Caco-2 (cell line): ENCODE measurements around the gene AHCY. TPM values are rescaled to one million over a fixed set of nuclear protein-coding genes. Genes with fewer than 3 reads are reported as not detected.

ENCODE experiments used
- BruUV-seq: library from RNA; stranded (reverse); fragments of 400-500 nt; replicated peaks from 2 replicates; lab custom pipeline; 2021; lab: Mats Ljungman, UMichigan
- CTCF ChIA-PET: fragments of 300-600 bp; sonication (Branson Sonifier 250); formaldehyde crosslinking; loops from one replicate; lab custom pipeline; 2022; ENCODE audit warnings: antibody characterized with exemption; lab: Charles Lee
- POLR2A ChIA-PET: fragments of 300-600 bp; sonication (Branson Sonifier 250); formaldehyde crosslinking; loops from one replicate; lab custom pipeline; 2022; ENCODE audit warnings: antibody characterized with exemption; lab: Charles Lee
- DNase-seq, 2 experiments: peaks; one replicate each; pipeline versions ENCODE4 v3.0.0 to v3.0.0-alpha.2; 2020 to 2022
- H3K27me3 ChIP-seq: replicated peaks from 2 replicates; pipeline ENCODE4 v1.6.0; 2011; ENCODE audit warnings: low read length; ENCODE audit not compliant: control insufficient read depth, insufficient read depth
- H3K36me3 ChIP-seq: 2 replicates; pipeline ENCODE4 v1.5.1; 2011; ENCODE audit warnings: low read length; ENCODE audit not compliant: control insufficient read depth, insufficient read depth
- H3K4me1 ChIP-seq: fragments of 250-450 bp; sonication (Bioruptor Pico); 2 replicates; pipeline ENCODE4 v1.5.1; 2020; ENCODE audit warnings: mild to moderate bottlenecking
- H3K4me3 ChIP-seq: 2 replicates; pipeline ENCODE4 v1.5.1; 2011; ENCODE audit warnings: low read depth, mild to moderate bottlenecking, control low read depth, low read length
- H3K9me3 ChIP-seq: fragments of 250-450 bp; sonication (Bioruptor Pico); 2 replicates; pipeline ENCODE4 v1.5.1; 2020; ENCODE audit warnings: mild to moderate bottlenecking, moderate library complexity
- H3K27ac Mint-ChIP-seq: one replicate; pipeline ENCODE4 v1.8.0; 2022; ENCODE audit warnings: mixed read lengths; ENCODE audit not compliant: unreplicated experiment
- H3K27me3 Mint-ChIP-seq: one replicate; pipeline ENCODE4 v1.8.0; 2022; ENCODE audit warnings: mixed read lengths; ENCODE audit not compliant: insufficient read depth, unreplicated experiment
- H3K36me3 Mint-ChIP-seq: one replicate; pipeline ENCODE4 v1.8.0; 2022; ENCODE audit warnings: mild to moderate bottlenecking, mixed read lengths; ENCODE audit not compliant: insufficient read depth, unreplicated experiment
- H3K4me1 Mint-ChIP-seq: one replicate; pipeline ENCODE4 v1.8.0; 2022; ENCODE audit warnings: low read depth, mixed read lengths; ENCODE audit not compliant: unreplicated experiment
- H3K4me3 Mint-ChIP-seq: one replicate; pipeline ENCODE4 v1.8.0; 2022; ENCODE audit warnings: mild to moderate bottlenecking, moderate library complexity, mixed read lengths; ENCODE audit not compliant: unreplicated experiment
- H3K9me3 Mint-ChIP-seq: one replicate; pipeline ENCODE4 v1.8.0; 2022; ENCODE audit warnings: mixed read lengths; ENCODE audit not compliant: unreplicated experiment
- intact Hi-C: fragments of 100-400 bp; cut with micrococcal nuclease; formaldehyde crosslinking; loops from one replicate; pipeline ENCODE4 v1.10.0; 2022; ENCODE audit not compliant: unreplicated experiment
- total RNA-seq: library from RNA; stranded (reverse); gene quantifications from 2 replicates; pipeline ENCODE4 v1.2.3, GENCODE V29; 2022
- TF ChIP-seq, protein P1 (sequence below), 2 experiments: fragments of 200-600 bp in 1 of 2; IDR thresholded peaks; 1 replicate in 1 of 2; 2 replicates in 1 of 2; pipeline versions ENCODE4 v1.5.1 to v1.8.0; 2011 to 2022; ENCODE audit warnings: antibody characterized with exemption in 1 of 2, control low read depth in 1 of 2, inconsistent platforms in 1 of 2, low read depth in 1 of 2, low read length in 1 of 2, mild to moderate bottlenecking in 1 of 2, moderate library complexity in 1 of 2; ENCODE audit not compliant: insufficient read depth in 1 of 2, severe bottlenecking in 1 of 2, unreplicated experiment in 1 of 2

The AHCY gene
- total RNA-seq, 1 experiment from 2014 or later, result 665 TPM

DNA sequence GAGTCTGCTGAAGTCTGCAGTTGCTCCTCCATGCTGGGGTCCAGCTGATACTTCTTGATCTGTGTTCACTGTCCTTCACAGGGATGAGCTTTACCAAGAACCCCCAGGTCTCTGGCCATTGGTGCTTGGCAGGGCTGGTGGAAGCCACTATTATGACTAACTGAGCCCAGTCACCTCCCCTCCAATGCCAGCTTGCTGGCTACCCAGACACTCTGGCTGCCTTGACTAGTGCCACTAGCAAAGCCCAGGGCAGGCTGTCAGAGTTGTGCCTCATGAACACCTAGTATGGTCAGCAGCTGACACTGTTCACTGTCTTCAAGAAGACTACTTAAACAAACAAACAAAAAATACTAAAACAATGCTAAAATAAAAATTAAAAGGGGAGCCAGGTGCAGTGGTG is 53.1 kb downstream of the AHCY start:
- ChIA-PET POLR2A (no interaction called here), CTCF (interaction anchor here (1.2 kb wide), 1 partner anchor 63 kb away, joined by 3 read pairs; no protein-coding TSS in a partner anchor)
- Mint-ChIP-seq H3K27me3 (no peaks in the 10 kb centered on the region), H3K27ac (no peak overlapping the region), H3K4me3 (no peak overlapping the region), H3K9me3 (no peaks in the 10 kb centered on the region), H3K4me1 (peaks cover 18% of the 10 kb centered on the region), H3K36me3 (no peaks in the 10 kb centered on the region)
- Histone ChIP-seq H3K36me3 (no peaks in the 10 kb centered on the region), H3K4me1 (peaks cover 14% of the 10 kb centered on the region), H3K27me3 (no peaks in the 10 kb centered on the region), H3K9me3 (no peaks in the 10 kb centered on the region), H3K4me3 (no peak overlapping the region)
- TF ChIP-seq, protein P1, sequence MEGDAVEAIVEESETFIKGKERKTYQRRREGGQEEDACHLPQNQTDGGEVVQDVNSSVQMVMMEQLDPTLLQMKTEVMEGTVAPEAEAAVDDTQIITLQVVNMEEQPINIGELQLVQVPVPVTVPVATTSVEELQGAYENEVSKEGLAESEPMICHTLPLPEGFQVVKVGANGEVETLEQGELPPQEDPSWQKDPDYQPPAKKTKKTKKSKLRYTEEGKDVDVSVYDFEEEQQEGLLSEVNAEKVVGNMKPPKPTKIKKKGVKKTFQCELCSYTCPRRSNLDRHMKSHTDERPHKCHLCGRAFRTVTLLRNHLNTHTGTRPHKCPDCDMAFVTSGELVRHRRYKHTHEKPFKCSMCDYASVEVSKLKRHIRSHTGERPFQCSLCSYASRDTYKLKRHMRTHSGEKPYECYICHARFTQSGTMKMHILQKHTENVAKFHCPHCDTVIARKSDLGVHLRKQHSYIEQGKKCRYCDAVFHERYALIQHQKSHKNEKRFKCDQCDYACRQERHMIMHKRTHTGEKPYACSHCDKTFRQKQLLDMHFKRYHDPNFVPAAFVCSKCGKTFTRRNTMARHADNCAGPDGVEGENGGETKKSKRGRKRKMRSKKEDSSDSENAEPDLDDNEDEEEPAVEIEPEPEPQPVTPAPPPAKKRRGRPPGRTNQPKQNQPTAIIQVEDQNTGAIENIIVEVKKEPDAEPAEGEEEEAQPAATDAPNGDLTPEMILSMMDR (IDR thresholded peaks at IDR 0.05; ENCODE audit: insufficient read depth in 1 of 2, low read depth in 1 of 2, low read length in 1 of 2, severe bottlenecking in 1 of 2, unreplicated experiment in 1 of 2), result no peak
- no peak for DNase-seq
- BruUV-seq, result no TSS peak
- intact Hi-C loops, result no loop called here

DNA sequence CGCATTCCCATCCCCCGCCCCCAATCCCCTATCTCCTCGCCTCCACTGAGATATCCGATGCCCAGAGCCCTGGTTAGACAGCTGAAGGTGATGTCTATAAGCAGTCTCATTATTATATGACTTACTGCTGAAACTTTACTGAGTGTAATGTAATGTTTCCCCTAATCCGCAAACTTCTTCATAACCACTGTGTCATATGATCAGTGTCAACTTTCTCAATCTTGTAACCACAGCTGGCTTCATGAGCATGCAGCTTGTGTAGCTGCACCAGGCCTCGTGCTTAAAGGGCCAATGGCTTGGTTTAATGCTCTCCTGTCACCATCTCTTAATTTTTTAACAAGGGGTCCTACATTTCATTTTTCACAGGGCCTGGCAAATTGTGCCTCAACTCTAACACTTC is 53.9 kb downstream of the AHCY start:
- DNase-seq, result no peak
- CTCF ChIA-PET, result interaction anchor here (0.6 to 1.2 kb wide), 2 partner anchors 18 to 63 kb away, joined by 3 read pairs; no protein-coding TSS in a partner anchor

DNA sequence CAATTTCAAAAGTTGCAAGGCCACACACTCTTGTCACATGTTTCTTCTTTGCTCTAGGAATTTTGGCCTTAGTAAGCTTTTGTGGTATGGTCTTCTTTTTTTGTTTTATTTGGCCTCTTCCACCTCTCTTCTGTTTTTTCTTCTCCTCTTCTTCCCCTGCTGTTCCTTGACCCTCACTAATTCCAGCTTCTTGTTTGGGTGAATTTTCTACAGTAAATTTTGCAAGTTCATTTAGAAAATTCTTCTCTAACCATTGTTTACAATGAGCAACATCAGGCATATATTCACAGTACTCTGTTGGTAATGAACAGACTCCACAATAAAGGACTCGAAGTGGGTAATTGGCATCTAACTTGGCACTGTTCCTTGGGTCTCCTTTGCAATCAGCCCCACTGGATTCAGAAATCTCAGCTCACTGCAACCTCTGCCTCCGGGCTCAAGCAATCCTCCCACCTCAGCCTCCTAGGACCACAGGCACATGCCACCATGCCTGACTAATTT is 57.0 kb downstream of the AHCY start:
- TF ChIP-seq, protein P1 (IDR thresholded peaks at IDR 0.05; ENCODE audit: insufficient read depth in 1 of 2, low read depth in 1 of 2, low read length in 1 of 2, severe bottlenecking in 1 of 2, unreplicated experiment in 1 of 2), result no peak
- H3K36me3 Mint-ChIP-seq, result no peaks in the 10 kb centered on the region
- POLR2A ChIA-PET, result no interaction called here
- H3K27ac Mint-ChIP-seq, result no peak overlapping the region
- no peaks in the 10 kb centered on the region for H3K27me3 ChIP-seq
- no peaks in the 10 kb centered on the region for H3K9me3 Mint-ChIP-seq
- H3K4me1 Mint-ChIP-seq, result no peaks in the 10 kb centered on the region
- no peaks in the 10 kb centered on the region for H3K9me3 ChIP-seq
- intact Hi-C loops, result no loop called here
- no peak overlapping the region for H3K4me3 Mint-ChIP-seq
- H3K27me3 Mint-ChIP-seq, result peaks cover 6% of the 10 kb centered on the region
- no peaks in the 10 kb centered on the region for H3K36me3 ChIP-seq
- no peaks in the 10 kb centered on the region for H3K4me1 ChIP-seq
- BruUV-seq, result no TSS peak
- CTCF ChIA-PET, result interaction anchor here (1.5 kb wide), 1 partner anchor 55 kb away, joined by 6 read pairs; no protein-coding TSS in a partner anchor
- no peak overlapping the region for H3K4me3 ChIP-seq
- DNase-seq, result no peak

More for the DNA sequence above, 53.9 kb downstream of the AHCY start:
- TF ChIP-seq, protein P1 (IDR thresholded peaks at IDR 0.05; ENCODE audit: insufficient read depth in 1 of 2, low read depth in 1 of 2, low read length in 1 of 2, severe bottlenecking in 1 of 2, unreplicated experiment in 1 of 2), result no peak
- H3K4me1 Mint-ChIP-seq, result peaks cover 11% of the 10 kb centered on the region
- Histone ChIP-seq H3K27me3 (no peaks in the 10 kb centered on the region), H3K4me1 (peaks cover 9% of the 10 kb centered on the region), H3K9me3 (no peaks in the 10 kb centered on the region), H3K4me3 (no peak overlapping the region), H3K36me3 (no peaks in the 10 kb centered on the region)
- H3K27ac Mint-ChIP-seq, result no peak overlapping the region
- no peaks in the 10 kb centered on the region for H3K36me3 Mint-ChIP-seq
- no peak overlapping the region for H3K4me3 Mint-ChIP-seq
- BruUV-seq, result no TSS peak
- no peaks in the 10 kb centered on the region for H3K27me3 Mint-ChIP-seq
- POLR2A ChIA-PET, result interaction anchor here (0.7 kb wide), 1 partner anchor 320 kb away, joined by 5 read pairs; no protein-coding TSS in a partner anchor
- intact Hi-C loops, result no loop called here
- H3K9me3 Mint-ChIP-seq, result no peaks in the 10 kb centered on the region
